GM19397 (cell line): Measurements from ENCODE around the gene ZNF771.
"Not testable (repeated sequence)": the region's sequence is repeated elsewhere in the genome, so short reads cannot be mapped to it uniquely, and the experiment has no call there.

Experiments
- ATAC-seq: cut with Tn5 transposase; IDR thresholded peaks from one replicate; pipeline ENCODE4 v1.9.1; 2021; ENCODE audit warnings: mild to moderate bottlenecking, moderate library complexity; ENCODE audit not compliant: unreplicated experiment

The ZNF771 gene

DNA sequence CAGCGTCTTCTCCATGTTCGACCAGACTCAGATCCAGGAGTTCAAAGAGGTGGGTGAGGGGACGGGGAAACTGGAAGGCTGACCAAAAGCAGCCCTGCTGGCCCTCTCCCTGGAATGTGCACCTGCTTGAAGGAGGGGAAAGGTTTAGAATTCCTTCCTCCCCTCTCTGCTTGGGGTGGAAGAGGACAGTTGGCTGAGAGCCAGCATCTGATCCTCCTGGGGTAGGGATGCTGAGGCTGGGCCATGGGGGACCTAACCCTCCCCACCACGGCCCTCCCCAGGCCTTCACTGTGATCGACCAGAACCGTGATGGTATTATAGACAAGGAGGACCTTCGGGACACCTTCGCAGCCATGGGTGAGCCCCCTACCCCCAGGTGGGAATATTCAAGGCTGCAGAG lies 31.5 kb upstream of the ZNF771 start:
- ATAC-seq = no peak

DNA sequence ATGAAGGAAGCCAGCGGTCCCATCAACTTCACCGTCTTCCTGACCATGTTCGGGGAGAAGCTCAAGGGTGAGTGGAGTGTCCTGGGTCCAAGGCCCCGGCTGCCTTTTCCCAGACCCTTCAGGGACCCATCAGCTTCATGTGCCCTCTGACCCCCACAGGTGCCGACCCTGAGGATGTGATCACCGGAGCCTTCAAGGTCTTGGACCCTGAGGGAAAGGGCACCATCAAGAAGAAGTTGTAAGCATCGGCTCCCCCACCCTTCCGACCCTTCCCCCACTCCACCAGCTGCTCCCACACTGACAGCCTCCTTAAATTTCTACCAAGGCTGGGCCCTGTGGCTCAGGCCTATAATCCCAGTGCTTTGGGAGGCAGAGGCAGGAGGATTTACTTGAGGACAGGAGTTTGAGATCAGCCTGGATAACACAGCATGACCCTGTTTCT lies 30.9 kb upstream of the ZNF771 start:
- ATAC-seq = no peak

DNA sequence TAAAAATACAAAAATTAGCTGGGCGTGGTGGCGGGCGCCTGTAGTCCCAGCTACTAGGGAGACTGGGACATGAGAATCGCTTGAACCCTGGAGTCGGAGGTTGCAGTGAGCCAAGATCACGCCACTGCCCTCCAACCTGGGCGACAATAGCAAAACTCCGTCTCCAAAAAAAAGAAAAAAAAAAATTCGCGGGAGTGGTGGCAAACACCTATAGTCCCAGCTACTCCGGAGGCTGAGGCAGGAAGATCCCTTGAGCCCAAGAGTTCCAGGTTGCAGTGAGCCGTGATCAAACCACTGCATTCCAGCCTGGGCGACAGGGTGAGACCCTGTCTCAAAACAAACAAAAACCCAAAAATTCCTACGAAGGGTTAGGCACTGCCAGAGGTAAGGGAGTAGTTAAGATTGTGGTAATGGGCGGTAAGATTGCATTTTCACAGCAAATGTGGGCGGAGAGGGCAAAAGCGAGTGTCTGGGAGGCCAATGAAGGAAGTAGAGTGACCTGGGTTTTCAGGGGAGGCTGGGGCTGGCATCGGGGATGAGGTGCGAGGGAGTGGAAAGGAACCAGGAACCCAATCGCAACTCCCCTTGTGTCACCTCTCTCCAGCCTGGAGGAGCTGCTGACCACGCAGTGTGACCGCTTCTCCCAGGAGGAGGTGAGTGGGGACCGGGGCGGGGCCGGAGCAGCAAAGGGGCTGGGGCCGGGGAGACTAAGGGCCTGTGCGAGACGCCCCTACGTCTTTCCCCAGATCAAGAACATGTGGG lies 30.2 kb upstream of the ZNF771 start:
- no peak for ATAC-seq

DNA sequence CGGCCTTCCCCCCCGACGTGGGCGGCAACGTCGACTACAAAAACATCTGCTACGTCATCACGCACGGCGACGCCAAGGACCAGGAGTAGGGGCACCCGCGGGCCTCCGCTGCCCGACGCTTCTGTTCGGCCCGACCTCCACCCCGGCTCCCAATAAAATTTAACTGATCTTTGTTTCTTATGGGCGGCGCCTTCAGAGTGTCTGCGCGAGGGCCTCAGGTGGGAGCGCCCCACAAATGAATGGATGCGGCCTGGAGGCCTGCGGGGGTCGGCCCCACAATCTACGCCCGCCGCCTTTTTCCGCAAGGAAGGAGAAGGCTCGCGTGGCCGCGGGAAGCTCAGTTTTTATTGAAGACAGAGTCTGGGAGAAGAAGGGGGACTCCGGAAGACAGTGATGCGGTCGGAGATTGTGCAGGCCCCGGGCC lies 29.6 kb upstream of the ZNF771 start:
- peak; percentile 49 for ATAC-seq

DNA sequence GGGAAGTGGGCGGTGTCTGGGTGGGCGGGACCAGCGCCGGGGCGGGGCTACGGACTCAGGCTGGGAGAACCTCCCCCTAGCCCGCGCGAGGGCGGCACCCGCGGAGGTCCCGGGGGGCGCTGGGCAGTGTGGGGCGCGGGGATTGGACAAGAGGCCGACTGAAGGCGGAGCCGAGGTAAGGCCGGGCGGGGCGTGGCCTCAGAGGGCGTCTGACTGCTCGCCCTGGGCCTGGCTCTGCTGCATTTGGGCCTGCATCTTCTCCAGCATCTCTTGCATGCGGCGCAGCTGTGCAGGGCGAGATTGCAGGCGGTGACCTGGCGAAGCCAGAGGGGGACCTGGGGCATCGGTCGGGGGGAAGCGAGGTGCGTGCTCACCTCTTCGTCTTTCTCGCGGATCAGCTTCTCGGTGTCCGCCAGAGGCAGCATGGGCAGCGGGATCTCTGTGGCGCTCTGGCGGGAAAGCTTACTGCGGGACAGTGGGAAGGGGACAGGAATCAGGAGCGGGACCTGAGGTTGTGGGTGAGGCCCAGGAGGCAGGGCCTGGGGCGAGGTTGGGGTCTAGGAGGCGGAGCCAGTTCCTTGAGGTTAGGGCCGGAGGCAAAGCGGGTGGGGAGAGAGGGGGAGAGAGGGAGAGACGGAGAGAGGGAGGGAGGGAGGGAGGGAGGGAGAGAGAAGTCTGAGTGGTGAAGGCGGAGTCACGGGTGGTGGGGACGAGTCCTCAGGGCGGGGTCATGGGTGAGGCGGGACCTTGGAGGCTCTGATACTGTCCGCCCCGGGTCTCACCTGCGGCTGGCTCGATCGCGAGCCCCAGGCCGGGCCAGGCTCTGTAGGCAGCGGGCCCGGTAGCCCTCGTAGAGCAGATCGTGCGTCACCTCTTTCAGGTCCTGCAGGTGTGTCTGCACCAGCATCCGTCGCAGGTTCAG lies 28.9 kb upstream of the ZNF771 start:
- ATAC-seq = peak; percentile 84

DNA sequence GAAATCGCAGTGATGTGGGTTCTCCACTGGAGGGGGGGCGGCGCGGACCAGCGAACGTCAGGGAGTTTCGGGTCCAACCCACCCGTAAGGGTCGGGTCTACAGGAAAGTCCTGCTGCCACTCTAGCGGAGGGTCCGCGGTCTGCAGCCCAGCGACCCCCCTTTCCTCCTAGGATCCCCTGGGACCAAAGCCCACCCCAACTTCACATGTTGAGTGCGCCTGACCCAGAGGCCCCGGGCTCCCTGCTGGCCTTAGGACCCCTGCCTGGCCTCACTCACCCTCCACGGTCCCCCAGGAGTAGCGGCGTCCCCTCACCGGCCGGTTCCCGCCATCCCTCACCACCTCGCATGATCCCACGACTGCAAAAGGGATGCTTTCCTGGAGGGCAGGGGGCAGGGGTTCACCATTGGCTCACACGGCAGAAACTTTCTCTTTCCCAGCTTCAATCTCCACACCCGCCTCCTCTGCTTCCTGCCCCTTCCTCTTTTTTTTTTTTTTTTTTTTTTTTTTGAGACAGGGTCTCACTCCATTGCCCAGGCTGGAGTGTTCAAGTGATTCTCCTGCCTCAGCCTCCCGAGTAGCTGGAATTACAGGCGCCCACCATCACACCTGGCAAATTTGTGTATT lies 28.1 kb upstream of the ZNF771 start:
- ATAC-seq = peak; percentile 0

DNA sequence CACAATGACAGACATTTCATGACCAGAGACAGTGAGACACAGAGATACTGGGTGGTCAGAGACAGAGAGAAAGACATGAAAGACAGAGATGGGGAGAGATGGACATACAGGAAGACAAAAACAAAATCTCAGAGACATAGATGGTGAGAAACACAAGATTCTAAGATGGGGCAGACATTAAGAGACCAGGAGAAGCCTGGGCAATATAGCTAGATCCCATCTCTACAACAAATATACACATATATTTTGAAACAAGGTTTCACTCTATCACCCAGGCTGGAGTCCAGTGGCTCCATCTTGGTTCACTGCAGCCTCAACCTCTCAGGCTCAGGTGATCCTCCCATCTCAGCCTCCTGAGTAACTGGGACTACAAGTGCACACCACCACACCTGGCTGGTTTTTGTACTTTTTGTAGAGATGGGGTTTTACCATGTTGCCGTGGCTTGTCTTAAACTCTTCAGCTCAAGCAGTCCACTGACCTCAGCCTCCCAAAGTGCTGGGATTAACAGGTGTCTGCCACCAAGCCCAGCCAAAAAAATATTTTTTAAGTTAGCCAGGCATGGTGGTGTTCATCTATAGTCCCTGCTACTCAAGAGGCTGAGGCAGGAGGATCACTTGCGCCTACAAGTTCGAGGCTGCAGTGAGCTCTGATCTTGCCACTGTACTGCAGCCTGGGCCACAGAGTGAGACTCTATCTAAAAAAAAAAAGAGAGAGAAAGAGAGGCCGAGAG lies 27.2 kb upstream of the ZNF771 start:
- ATAC-seq = no peak

DNA sequence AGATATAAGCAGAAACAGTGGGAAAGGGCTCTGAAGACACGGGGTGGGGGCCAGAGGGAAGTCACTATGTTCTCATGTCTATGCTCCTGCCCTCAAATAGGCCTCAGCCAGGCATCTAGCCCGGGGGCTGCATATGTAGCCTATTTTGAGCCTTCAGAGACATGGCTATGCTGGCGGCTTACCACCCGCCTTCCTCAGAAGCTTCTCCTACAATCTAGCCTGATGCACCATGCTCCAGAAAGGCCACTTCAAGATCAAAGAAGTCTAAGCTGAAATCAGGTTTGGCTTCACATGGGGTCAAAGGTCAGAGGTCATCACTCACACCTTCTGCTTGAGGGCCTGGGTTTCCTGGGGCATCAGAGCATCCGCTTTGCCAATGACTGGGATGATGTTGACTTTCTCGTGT lies 26.6 kb upstream of the ZNF771 start:
- no peak for ATAC-seq

DNA sequence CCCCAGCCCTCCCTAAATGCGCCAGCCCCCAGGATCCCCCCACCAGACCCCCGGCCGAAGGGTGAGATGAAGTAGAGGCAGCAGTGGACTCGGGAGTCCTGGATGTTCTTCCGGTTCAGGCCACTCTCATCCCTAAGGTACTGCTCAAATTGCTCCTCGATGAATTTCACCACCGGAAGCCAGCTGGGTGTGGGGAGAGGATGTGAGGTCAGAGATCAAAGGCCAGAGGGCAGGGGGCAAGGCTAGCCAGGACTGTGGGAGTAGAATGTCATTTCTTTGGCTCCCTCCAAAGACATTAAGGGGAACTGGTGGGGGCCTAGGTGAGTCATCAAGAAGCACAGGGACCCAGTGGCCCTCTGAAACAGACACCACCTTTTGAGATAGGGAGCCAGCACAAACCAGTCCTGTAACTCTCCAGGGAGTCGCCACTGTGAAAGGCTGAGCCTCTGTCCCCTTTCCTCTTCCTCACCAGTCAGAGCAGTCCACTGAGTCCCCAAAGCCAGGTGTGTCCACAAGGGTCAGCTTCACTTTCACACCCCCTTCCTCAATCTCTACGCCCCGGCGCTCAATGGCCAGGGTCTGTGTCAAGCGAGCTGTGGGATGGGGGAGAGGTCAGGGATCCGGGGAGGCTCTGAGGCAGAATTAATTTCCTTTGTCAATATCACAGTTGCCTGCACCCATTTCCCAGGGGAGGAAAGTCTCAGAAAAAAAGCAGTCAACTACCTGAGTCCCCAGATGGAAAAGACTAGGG lies 25.9 kb upstream of the ZNF771 start:
- no peak for ATAC-seq

DNA sequence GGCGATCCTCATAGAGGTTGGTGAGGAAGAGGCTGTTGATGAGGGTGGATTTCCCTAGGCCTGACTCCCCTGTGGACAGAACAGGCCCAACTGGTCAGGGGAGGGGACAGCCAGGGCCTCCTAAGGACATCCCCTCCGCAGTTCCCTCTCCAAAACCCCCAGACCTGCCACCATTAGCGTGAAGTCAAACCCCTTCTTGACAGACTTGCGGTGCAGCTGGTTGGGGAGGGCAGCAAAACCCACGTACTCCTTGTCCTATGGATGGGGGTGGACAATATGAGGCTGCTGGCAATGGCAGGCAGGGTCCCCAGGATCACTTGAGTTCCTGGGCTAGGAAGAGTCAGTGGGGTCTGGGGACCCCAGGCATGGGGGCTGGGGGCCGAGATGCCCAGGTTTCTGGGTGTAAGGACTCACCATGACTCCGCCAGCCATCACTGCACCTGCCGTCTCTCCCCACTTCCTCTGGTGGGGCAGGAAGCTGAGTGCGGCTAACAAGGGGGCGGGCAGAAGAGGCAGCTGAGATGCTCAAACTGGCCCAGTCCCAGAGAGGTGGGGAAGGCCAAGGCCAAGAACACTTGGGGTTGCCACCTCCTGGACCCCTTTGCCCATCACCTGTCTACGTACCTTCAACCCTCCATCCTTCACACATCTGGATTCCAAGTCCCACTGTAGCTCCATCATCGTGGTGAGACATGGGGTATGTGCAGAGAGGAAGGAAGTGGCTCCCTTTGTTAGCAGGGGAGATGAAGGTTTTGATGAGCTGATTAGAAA lies 25.1 kb upstream of the ZNF771 start, which contains the start of gene SEPTIN1:
Gene SEPTIN1, minus strand, starts transcription at position 451 of the 771 bp plus-strand sequence. Its CDS starts 19 bp downstream, at position 432.
- no peak for ATAC-seq

DNA sequence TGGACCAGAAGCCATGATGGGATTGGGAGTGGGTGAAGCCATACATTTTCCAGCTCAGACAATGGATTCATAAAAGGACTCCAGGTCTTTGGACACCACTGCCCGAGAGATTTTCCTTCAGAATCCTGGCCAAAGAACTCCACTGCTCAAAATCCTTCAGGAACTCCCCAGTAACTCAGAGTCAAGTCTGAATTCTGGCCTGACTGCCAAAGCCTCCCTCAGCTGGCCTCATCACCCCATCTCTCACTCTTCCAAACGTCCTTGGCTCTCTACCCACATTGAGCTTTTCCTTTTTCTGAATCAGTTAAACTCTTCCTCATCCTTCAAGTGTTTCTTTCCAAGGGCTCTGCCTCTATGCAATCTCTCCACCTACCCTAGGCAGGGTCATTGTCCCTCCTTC lies 23.9 kb upstream of the ZNF771 start:
- no peak for ATAC-seq

DNA sequence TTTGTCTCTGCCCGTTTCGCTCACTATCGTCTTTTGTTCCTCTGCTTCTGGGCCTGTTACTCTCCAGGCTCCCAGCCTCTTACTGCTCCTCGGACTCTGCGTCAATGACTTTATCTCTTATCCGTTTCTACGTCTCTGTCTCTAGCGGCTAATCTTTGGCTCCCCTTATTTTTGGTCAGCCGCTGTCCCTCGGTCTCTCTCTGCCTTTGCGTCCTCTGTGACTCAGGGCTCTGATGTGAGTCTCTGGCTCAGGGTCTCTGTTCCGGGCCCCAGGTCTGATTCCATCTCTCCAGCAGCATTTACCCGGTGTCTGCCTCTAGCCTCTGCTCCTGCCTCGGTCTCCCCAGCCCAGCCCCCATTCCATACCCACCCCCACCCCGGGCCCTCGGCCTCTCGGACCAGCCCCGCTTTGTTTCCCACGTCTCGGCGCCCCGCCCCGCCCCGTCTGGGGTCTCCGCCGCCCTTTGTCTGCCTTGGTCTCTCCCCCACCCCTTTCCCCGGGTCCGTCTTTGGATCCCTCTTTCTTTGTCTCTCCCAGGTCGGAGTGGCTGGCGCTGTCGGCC lies 12.7 kb upstream of the ZNF771 start:
- no peak for ATAC-seq

DNA sequence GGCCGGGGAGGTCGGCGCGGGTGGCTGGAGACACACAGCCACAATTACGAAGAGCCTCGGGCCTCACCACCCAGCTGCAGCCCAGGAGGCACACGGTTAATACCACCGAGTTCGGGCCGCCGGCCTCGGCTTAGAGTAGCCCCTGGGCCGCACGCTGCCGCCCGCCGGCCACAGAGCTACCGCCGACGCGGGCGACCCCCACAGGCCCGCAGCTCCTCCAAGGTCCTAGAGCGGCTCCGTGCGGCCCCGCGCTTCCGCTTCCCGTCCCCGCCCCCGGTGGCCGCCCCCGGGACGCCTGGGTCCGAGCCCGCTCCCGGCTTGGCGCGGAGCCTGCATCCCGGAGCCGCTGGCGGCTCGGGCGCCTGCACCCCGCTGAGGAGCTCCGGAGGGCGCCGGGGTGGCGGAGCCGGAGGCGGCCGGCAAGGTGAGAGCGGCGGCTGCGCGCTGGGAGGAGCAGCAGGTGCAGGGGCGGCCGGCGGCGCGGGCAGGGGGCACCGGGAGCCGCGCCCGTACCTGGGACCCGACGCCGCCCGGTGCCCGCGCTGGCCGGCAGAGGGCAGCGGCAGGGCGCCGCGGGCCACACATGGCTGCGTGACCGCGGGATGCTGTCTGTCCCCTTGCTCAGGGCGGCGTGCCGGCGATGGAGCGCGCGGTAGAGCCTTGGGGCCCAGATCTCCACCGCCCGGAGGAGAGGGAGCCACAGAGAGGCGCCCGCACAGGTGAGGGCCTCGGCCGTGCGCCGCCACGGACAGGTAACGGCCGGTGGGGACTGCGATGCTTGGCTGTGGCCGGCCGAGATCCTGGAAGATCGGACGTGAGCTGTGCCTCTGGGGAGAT lies 12.0 kb upstream of the ZNF771 start, which contains the start of gene ZNF48:
Gene ZNF48, plus strand, starts transcription at position 266 of the 837 bp plus-strand sequence. Its CDS starts 375 bp downstream, at position 641.
- ATAC-seq = peak; percentile 67

DNA sequence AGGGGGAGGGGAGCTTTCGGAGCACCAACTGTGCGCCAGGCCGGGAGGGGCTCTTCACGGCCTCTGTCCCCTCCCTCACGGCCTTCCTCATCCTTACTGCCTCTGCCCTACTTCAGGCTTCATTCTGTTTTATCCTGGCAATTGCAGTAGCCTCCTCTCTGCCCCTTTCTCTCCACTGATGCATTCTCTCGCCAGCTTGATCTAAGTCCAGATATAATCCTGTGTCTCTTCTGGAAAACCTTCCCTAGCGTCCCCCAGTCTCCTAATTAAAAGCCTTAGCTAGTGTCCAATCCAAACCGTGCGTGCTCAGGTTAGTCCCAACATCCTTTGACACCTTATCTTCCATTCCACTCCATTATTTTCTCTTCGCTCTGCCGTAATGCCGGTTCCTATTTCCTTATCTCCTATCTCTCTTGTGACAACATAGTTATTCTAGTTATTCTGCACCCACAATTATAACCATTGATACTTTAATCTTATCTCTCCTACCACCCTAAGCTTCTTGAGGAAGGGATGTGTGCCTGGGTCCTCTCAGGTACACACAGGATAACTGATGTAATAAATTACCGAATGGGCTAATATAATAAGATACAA lies 11.3 kb upstream of the ZNF771 start:
- no peak for ATAC-seq

DNA sequence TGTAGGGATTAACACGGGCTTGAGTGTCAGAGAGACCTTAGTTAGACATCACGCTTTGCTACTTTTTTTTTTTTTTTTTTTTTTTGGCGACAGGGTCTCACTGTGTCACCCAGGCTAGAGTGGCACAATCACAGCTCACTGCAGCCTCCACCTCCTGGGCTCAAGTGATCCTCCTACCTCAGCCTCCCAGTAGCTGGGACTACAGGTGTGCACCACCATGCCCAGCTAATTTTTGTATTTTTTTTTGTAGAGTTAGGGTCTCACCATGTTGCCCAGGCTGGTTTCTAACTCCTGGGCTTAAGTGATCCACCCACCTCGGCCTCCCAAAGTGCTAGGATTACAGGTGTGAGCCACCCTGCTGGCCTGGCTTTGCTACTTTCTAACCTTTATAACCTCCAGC lies 10.8 kb upstream of the ZNF771 start:
- ATAC-seq = not testable (repeated sequence)

DNA sequence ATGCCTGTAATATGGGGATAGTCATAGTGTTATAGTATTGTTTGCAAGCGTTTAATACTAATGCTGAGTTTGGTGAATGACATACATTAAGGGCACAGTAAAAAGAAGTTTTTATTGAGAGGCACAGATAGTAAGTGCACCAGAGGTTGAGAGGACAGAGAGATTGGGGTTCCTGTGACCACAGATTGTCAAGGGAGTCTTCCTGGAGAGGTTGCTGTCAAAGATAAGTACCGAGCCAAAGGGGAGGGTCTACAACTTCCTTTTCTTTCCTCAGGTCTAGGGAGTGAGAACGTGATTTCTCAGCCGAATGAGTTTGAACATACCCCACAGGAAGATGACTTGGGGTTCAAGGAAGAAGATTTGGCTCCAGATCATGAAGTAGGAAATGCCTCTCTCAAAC lies 10.3 kb upstream of the ZNF771 start:
- no peak for ATAC-seq
